Urinary bladder (tissue), 4 donors: ENCODE data around the gene KAT6B. TPM values are rescaled to one million over a fixed set of nuclear protein-coding genes. Genes with fewer than 3 reads are reported as not detected.

Experiments used
- DNase-seq: peaks from one replicate; pipeline ENCODE4 v3.0.0-alpha.2; 2015; ENCODE audit errors: extremely low spot score
- H3K27ac ChIP-seq: one replicate; pipeline ENCODE4 v1.5.1; 2013; ENCODE audit warnings: low read depth, mild to moderate bottlenecking, moderate library complexity
- H3K36me3 ChIP-seq: one replicate; pipeline ENCODE4 v1.6.1; 2013; ENCODE audit warnings: mild to moderate bottlenecking, moderate library complexity; ENCODE audit not compliant: insufficient read depth
- H3K4me1 ChIP-seq: one replicate; pipeline ENCODE4 v1.6.1; 2013; ENCODE audit warnings: mild to moderate bottlenecking, moderate library complexity; ENCODE audit not compliant: insufficient read depth
- H3K4me3 ChIP-seq: one replicate; pipeline ENCODE4 v1.5.1; 2013; ENCODE audit warnings: low read depth, low read length
- WGBS: extraction: QIAGEN DNeasy Blood & Tissue Kit; methylation state at CpG from one replicate; pipeline ENCODE4 v1.1.7; 2013; 5-methylcytosine and 5-hydroxymethylcytosine counted together
- polyA plus RNA-seq: library from polyadenylated mRNA; stranded (reverse); fragments of 200-250 nt; gene quantifications from one replicate; pipeline ENCODE4 v1.2.3, GENCODE V29; 2013
- total RNA-seq: library from RNA; depleted of rRNA; stranded (reverse); fragments of >200 nt; gene quantifications from one replicate; pipeline ENCODE4 v1.2.3, GENCODE V29; 2014
- donor health status: healthy with polysubstance abuse.
- donor health status: healthy.

Gene KAT6B
- total and polyA plus RNA-seq, 2 donors, result 14.7 to 127 TPM

GRCh38 chr10:74856940-74857339 lies 30.5 kb downstream of the KAT6B start:
- Histone ChIP-seq H3K4me3 (no peak overlapping the region), H3K36me3 (no peaks in the 10 kb centered on the region), H3K4me1 (peaks cover 2% of the 10 kb centered on the region), H3K27ac (no peak overlapping the region)
- 96% methylated on average over 3 of the region's 3 CpGs for WGBS
- no peak for DNase-seq

GRCh38 chr10:74857586-74857985 lies 31.2 kb downstream of the KAT6B start:
- H3K27ac ChIP-seq, result no peak overlapping the region
- WGBS, result 100% methylated on average over 1 of the region's 1 CpG
- peaks cover 2% of the 10 kb centered on the region for H3K4me1 ChIP-seq
- no peak overlapping the region for H3K4me3 ChIP-seq
- H3K36me3 ChIP-seq, result no peaks in the 10 kb centered on the region
- DNase-seq, result no peak

GRCh38 chr10:74859546-74859945 lies 33.1 kb downstream of the KAT6B start:
- H3K36me3 ChIP-seq, result peaks cover 1% of the 10 kb centered on the region
- no peak for DNase-seq
- WGBS, result 84% methylated on average over 1 of the region's 1 CpG
- H3K4me3 ChIP-seq, result no peak overlapping the region
- H3K27ac ChIP-seq, result no peak overlapping the region
- H3K4me1 ChIP-seq, result no peaks in the 10 kb centered on the region

- H3K4me1 ChIP-seq, result no peaks in the 10 kb centered on the region
- 85% methylated on average over 7 of the region's 7 CpGs for WGBS
- H3K27ac ChIP-seq, result no peak overlapping the region
- H3K4me3 ChIP-seq, result no peak overlapping the region
- DNase-seq, result no peak
- peaks cover 1% of the 10 kb centered on the region for H3K36me3 ChIP-seq
Measured at GRCh38 chr10:74862625-74863024, 36.2 kb downstream of the KAT6B start.

GRCh38 chr10:74863551-74863950 lies 37.2 kb downstream of the KAT6B start:
- H3K4me3 ChIP-seq, result no peak overlapping the region
- H3K36me3 ChIP-seq, result peaks cover 1% of the 10 kb centered on the region
- 89% methylated on average over 2 of the region's 2 CpGs for WGBS
- H3K4me1 ChIP-seq, result no peaks in the 10 kb centered on the region
- H3K27ac ChIP-seq, result no peak overlapping the region
- DNase-seq, result no peak

- no peaks in the 10 kb centered on the region for H3K4me1 ChIP-seq
- no peak overlapping the region for H3K4me3 ChIP-seq
- peaks cover 1% of the 10 kb centered on the region for H3K36me3 ChIP-seq
- H3K27ac ChIP-seq, result no peak overlapping the region
- DNase-seq, result no peak
- WGBS, result 85% methylated on average over 3 of the region's 3 CpGs
Measured at GRCh38 chr10:74867351-74867750, 41.0 kb downstream of the KAT6B start.

GRCh38 chr10:74868392-74868977 lies 42.1 kb downstream of the KAT6B start:
- no peak overlapping the region for H3K27ac ChIP-seq
- no peak for DNase-seq
- WGBS, result 88% methylated on average over 3 of the region's 3 CpGs
- no peaks in the 10 kb centered on the region for H3K4me1 ChIP-seq
- no peak overlapping the region for H3K4me3 ChIP-seq
- no peaks in the 10 kb centered on the region for H3K36me3 ChIP-seq

GRCh38 chr10:74869635-74870034 lies 43.2 kb downstream of the KAT6B start:
- 94% methylated on average over 2 of the region's 2 CpGs for WGBS
- Histone ChIP-seq H3K4me3 (no peak overlapping the region), H3K27ac (no peak overlapping the region), H3K4me1 (no peaks in the 10 kb centered on the region), H3K36me3 (no peaks in the 10 kb centered on the region)
- DNase-seq, result no peak

GRCh38 chr10:74870191-74870590 lies 43.8 kb downstream of the KAT6B start:
- WGBS, result 91% methylated on average over 1 of the region's 1 CpG
- Histone ChIP-seq H3K4me3 (no peak overlapping the region), H3K36me3 (no peaks in the 10 kb centered on the region), H3K4me1 (no peaks in the 10 kb centered on the region), H3K27ac (no peak overlapping the region)
- no peak for DNase-seq

- H3K27ac ChIP-seq, result no peak overlapping the region
- H3K4me3 ChIP-seq, result no peak overlapping the region
- WGBS, result 86% methylated on average over 5 of the region's 5 CpGs
- no peak for DNase-seq
- no peaks in the 10 kb centered on the region for H3K4me1 ChIP-seq
- H3K36me3 ChIP-seq, result no peaks in the 10 kb centered on the region
Measured at GRCh38 chr10:74871595-74872382, 45.4 kb downstream of the KAT6B start.

- 94% methylated on average over 5 of the region's 5 CpGs for WGBS
Measured at GRCh38 chr10:74873803-74874454, 47.5 kb downstream of the KAT6B start.

GRCh38 chr10:74874649-74875048 lies 48.2 kb downstream of the KAT6B start:
- H3K27ac ChIP-seq, result no peak overlapping the region
- no peaks in the 10 kb centered on the region for H3K36me3 ChIP-seq
- WGBS, result 98% methylated on average over 1 of the region's 1 CpG
- no peaks in the 10 kb centered on the region for H3K4me1 ChIP-seq
- no peak for DNase-seq
- H3K4me3 ChIP-seq, result no peak overlapping the region

More at GRCh38 chr10:74873803-74874454, 47.5 kb downstream of the KAT6B start:
- Histone ChIP-seq H3K36me3 (no peaks in the 10 kb centered on the region), H3K4me3 (no peak overlapping the region), H3K27ac (peak overlapping the region; percentile 10), H3K4me1 (no peaks in the 10 kb centered on the region)
- no peak for DNase-seq

GRCh38 chr10:74875068-74875467 lies 48.7 kb downstream of the KAT6B start:
- H3K36me3 ChIP-seq, result no peaks in the 10 kb centered on the region
- no peaks in the 10 kb centered on the region for H3K4me1 ChIP-seq
- H3K27ac ChIP-seq, result no peak overlapping the region
- DNase-seq, result no peak
- H3K4me3 ChIP-seq, result no peak overlapping the region

GRCh38 chr10:74875966-74876365 lies 49.6 kb downstream of the KAT6B start:
- no peak for DNase-seq
- H3K4me1 ChIP-seq, result no peaks in the 10 kb centered on the region
- H3K27ac ChIP-seq, result no peak overlapping the region
- H3K36me3 ChIP-seq, result no peaks in the 10 kb centered on the region
- WGBS, result 54% methylated on average over 1 of the region's 1 CpG
- H3K4me3 ChIP-seq, result no peak overlapping the region
